ENCODE measurements around the gene SNTG2.

DNA sequence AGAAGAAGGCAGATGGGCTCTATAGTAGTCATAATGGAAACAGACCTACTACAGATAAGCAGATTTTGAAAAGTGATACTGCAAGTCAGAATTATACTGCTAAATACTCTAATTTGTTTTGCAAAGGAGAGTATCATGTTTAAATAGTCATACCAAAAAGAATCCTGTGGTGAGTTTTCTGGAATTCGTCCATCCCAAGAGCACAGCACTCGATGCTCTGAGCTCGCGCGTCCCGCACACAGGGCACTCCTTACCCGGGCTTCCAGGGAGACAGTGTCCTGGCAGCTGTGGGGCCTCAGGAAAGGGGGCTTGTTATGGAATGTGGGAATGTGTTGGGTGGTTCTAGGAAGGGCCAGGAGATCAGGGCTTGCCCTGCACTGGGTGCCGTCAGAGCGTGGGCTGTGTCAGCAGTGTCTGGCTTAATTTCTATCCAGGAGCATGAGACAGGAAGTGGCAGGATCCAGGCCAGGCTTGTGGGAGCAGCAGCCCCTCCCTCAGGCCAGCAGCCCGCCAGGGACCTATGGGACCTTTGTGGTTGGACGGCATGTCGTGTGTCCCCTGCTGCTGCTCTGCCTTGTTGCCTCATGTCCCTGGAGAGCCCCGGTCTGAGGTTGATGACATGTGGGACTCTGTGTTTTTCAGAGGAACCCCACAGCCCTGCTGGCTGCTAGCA is 269.4 kb downstream of the SNTG2 start:
- TF ChIP-seq POLR2AphosphoS5 (IDR thresholded peaks at IDR 0.05; ENCODE audit: low read length) (no peak), HDGF (IDR thresholded peaks at IDR 0.05) (no peak), EGR1 (IDR thresholded peaks at IDR 0.05; ENCODE audit: borderline replicate concordance in 1 of 2, low read depth in 2 of 2, low read length in 2 of 2) (no peak), CBX3 (IDR thresholded peaks at IDR 0.05; ENCODE audit: borderline replicate concordance, low read depth) (no peak), YY1 (IDR thresholded peaks at IDR 0.05; ENCODE audit: low read depth, low read length) (no peak)
- TF ChIP-seq, protein P1, sequence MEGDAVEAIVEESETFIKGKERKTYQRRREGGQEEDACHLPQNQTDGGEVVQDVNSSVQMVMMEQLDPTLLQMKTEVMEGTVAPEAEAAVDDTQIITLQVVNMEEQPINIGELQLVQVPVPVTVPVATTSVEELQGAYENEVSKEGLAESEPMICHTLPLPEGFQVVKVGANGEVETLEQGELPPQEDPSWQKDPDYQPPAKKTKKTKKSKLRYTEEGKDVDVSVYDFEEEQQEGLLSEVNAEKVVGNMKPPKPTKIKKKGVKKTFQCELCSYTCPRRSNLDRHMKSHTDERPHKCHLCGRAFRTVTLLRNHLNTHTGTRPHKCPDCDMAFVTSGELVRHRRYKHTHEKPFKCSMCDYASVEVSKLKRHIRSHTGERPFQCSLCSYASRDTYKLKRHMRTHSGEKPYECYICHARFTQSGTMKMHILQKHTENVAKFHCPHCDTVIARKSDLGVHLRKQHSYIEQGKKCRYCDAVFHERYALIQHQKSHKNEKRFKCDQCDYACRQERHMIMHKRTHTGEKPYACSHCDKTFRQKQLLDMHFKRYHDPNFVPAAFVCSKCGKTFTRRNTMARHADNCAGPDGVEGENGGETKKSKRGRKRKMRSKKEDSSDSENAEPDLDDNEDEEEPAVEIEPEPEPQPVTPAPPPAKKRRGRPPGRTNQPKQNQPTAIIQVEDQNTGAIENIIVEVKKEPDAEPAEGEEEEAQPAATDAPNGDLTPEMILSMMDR (IDR thresholded peaks at IDR 0.05 in 2 of 3, conservative IDR thresholded peaks at IDR 0.05 in 1 of 3; ENCODE audit: control insufficient read depth in 2 of 3, extremely low read depth in 1 of 3, insufficient read depth in 1 of 3, low read depth in 3 of 3, low read length in 3 of 3) = no peak
- TF ChIP-seq, protein P2, sequence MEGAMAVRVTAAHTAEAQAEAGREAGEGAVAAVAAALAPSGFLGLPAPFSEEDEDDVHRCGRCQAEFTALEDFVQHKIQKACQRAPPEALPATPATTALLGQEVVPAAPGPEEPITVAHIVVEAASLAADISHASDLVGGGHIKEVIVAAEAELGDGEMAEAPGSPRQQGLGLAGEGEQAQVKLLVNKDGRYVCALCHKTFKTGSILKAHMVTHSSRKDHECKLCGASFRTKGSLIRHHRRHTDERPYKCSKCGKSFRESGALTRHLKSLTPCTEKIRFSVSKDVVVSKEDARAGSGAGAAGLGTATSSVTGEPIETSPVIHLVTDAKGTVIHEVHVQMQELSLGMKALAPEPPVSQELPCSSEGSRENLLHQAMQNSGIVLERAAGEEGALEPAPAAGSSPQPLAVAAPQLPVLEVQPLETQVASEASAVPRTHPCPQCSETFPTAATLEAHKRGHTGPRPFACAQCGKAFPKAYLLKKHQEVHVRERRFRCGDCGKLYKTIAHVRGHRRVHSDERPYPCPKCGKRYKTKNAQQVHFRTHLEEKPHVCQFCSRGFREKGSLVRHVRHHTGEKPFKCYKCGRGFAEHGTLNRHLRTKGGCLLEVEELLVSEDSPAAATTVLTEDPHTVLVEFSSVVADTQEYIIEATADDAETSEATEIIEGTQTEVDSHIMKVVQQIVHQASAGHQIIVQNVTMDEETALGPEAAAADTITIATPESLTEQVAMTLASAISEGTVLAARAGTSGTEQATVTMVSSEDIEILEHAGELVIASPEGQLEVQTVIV (IDR thresholded peaks at IDR 0.05; ENCODE audit: borderline replicate concordance, partially characterized antibody) = no peak
- TF ChIP-seq, protein P3, sequence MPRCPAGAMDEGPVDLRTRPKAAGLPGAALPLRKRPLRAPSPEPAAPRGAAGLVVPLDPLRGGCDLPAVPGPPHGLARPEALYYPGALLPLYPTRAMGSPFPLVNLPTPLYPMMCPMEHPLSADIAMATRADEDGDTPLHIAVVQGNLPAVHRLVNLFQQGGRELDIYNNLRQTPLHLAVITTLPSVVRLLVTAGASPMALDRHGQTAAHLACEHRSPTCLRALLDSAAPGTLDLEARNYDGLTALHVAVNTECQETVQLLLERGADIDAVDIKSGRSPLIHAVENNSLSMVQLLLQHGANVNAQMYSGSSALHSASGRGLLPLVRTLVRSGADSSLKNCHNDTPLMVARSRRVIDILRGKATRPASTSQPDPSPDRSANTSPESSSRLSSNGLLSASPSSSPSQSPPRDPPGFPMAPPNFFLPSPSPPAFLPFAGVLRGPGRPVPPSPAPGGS (IDR thresholded peaks at IDR 0.05; ENCODE audit: borderline replicate concordance, insufficient read depth, low read depth, low read length, poor library complexity, severe bottlenecking) = no peak
